Mesendoderm (in vitro differentiated cells): ENCODE data around the gene EP300.

Experiments used
- DNase-seq: peaks from one replicate; pipeline ENCODE4 v3.0.0; 2013
- H2AK5ac ChIP-seq: 2 replicates; pipeline ENCODE4 v1.6.1; 2013; ENCODE audit warnings: low read length, inconsistent platforms
- H2BK120ac ChIP-seq: 2 replicates; pipeline ENCODE4 v1.6.1; 2013; ENCODE audit warnings: low read depth, mild to moderate bottlenecking, low read length, moderate library complexity, mixed read lengths
- H2BK15ac ChIP-seq: replicated peaks from 2 replicates; pipeline ENCODE4 v1.6.1; 2013; ENCODE audit warnings: low read depth, mild to moderate bottlenecking, moderate library complexity
- H2BK5ac ChIP-seq: 2 replicates; pipeline ENCODE4 v1.6.1; 2013; ENCODE audit warnings: low read length, inconsistent platforms
- H3K18ac ChIP-seq: 2 replicates; pipeline ENCODE4 v1.6.1; 2013; ENCODE audit warnings: mild to moderate bottlenecking, low read length, mixed read lengths
- H3K23ac ChIP-seq: one replicate; pipeline ENCODE4 v1.6.1; 2013; ENCODE audit warnings: low read length
- H3K27ac ChIP-seq: 2 replicates; pipeline ENCODE4 v1.5.1; 2013; ENCODE audit warnings: low read depth, mild to moderate bottlenecking, inconsistent platforms, low read length, moderate library complexity
- H3K27me3 ChIP-seq: 2 replicates; pipeline ENCODE4 v1.6.1; 2013; ENCODE audit warnings: low read length, control low read depth, mild to moderate bottlenecking, inconsistent platforms; ENCODE audit not compliant: insufficient read depth, poor library complexity
- H3K36me3 ChIP-seq: 2 replicates; pipeline ENCODE4 v1.6.1; 2013; ENCODE audit warnings: low read length, inconsistent platforms; ENCODE audit not compliant: control insufficient read depth, insufficient read depth
- H3K4ac ChIP-seq: one replicate; pipeline ENCODE4 v1.6.1; 2013; ENCODE audit warnings: low read depth, mild to moderate bottlenecking, low read length, moderate library complexity
- H3K4me1 ChIP-seq: 2 replicates; pipeline ENCODE4 v1.6.1; 2013; ENCODE audit warnings: low read depth, low read length, inconsistent platforms; ENCODE audit not compliant: control insufficient read depth
- H3K4me2 ChIP-seq: 2 replicates; pipeline ENCODE4 v1.6.1; 2013; ENCODE audit warnings: low read length
- H3K4me3 ChIP-seq: 2 replicates; pipeline ENCODE4 v1.5.1; 2013; ENCODE audit warnings: mild to moderate bottlenecking, low read length
- H3K56ac ChIP-seq: one replicate; pipeline ENCODE4 v1.6.1; 2013; ENCODE audit warnings: low read length
- H3K79me1 ChIP-seq: 2 replicates; pipeline ENCODE4 v1.6.1; 2013; ENCODE audit warnings: low read length, inconsistent platforms
- H3K79me2 ChIP-seq: 2 replicates; pipeline ENCODE4 v1.6.1; 2013; ENCODE audit warnings: mild to moderate bottlenecking, low read length; ENCODE audit not compliant: control insufficient read depth, insufficient read depth
- H3K9ac ChIP-seq: 2 replicates; pipeline ENCODE4 v1.6.1; 2013; ENCODE audit warnings: low read length, inconsistent platforms
- H4K5ac ChIP-seq: one replicate; pipeline ENCODE4 v1.6.1; 2013; ENCODE audit warnings: low read length
- H4K8ac ChIP-seq: one replicate; pipeline ENCODE4 v1.6.1; 2013; ENCODE audit warnings: low read depth, mild to moderate bottlenecking, control low read depth, low read length, moderate library complexity
- WGBS: extraction: QIAGEN DNeasy Blood & Tissue Kit; methylation state at CpG from one replicate; pipeline ENCODE4 v1.1.7; 2013; ENCODE audit warnings: low lambda C conversion rate, missing lambda C conversion rate; ENCODE audit not compliant: insufficient coverage; ENCODE audit errors: extremely low coverage; 5-methylcytosine and 5-hydroxymethylcytosine counted together

EP300 gene

GRCh38 chr22:41117127-41117965 is 25.0 kb downstream of the EP300 start:
- H2AK5ac ChIP-seq: no peak overlapping the region
- H2BK5ac ChIP-seq: no peak overlapping the region
- no peak overlapping the region for H3K23ac ChIP-seq
- WGBS: no CpG with 5 or more reads among the region's 9 CpGs
- no peaks in the 10 kb centered on the region for H3K27me3 ChIP-seq
- H3K27ac ChIP-seq: no peak overlapping the region
- H3K4ac ChIP-seq: no peak overlapping the region
- H4K5ac ChIP-seq: no peak overlapping the region
- H2BK15ac ChIP-seq: no peak overlapping the region
- no peak overlapping the region for H3K4me3 ChIP-seq
- no peak overlapping the region for H3K18ac ChIP-seq
- H3K9ac ChIP-seq: no peak overlapping the region
- H3K4me2 ChIP-seq: no peak overlapping the region
- H3K36me3 ChIP-seq: peaks cover 6% of the 10 kb centered on the region
- peaks cover 70% of the 10 kb centered on the region for H3K79me2 ChIP-seq
- no peak overlapping the region for H2BK120ac ChIP-seq
- H4K8ac ChIP-seq: no peak overlapping the region
- peaks cover 14% of the 10 kb centered on the region for H3K79me1 ChIP-seq
- H3K4me1 ChIP-seq: no peaks in the 10 kb centered on the region
- H3K56ac ChIP-seq: no peak overlapping the region
- DNase-seq: no peak

GRCh38 chr22:41123151-41123550 is 30.8 kb downstream of the EP300 start:
- no peak overlapping the region for H2BK15ac ChIP-seq
- no peaks in the 10 kb centered on the region for H3K27me3 ChIP-seq
- H4K5ac ChIP-seq: no peak overlapping the region
- H3K27ac ChIP-seq: no peak overlapping the region
- H2BK5ac ChIP-seq: no peak overlapping the region
- peaks cover 17% of the 10 kb centered on the region for H3K79me1 ChIP-seq
- H2BK120ac ChIP-seq: no peak overlapping the region
- no peak overlapping the region for H2AK5ac ChIP-seq
- H4K8ac ChIP-seq: no peak overlapping the region
- H3K18ac ChIP-seq: no peak overlapping the region
- no peak overlapping the region for H3K4ac ChIP-seq
- H3K4me2 ChIP-seq: no peak overlapping the region
- H3K36me3 ChIP-seq: peaks cover 5% of the 10 kb centered on the region
- H3K23ac ChIP-seq: no peak overlapping the region
- no peak overlapping the region for H3K4me3 ChIP-seq
- H3K79me2 ChIP-seq: peaks cover 45% of the 10 kb centered on the region
- no peak overlapping the region for H3K9ac ChIP-seq
- no peak overlapping the region for H3K56ac ChIP-seq
- no peaks in the 10 kb centered on the region for H3K4me1 ChIP-seq
- WGBS: no CpG with 5 or more reads among the region's 2 CpGs
- no peak for DNase-seq

- no peak overlapping the region for H3K27ac ChIP-seq
- H4K8ac ChIP-seq: no peak overlapping the region
- no peaks in the 10 kb centered on the region for H3K4me1 ChIP-seq
- no peak overlapping the region for H2BK120ac ChIP-seq
- no peak overlapping the region for H3K4me2 ChIP-seq
- no peak for DNase-seq
- H2AK5ac ChIP-seq: no peak overlapping the region
- no peak overlapping the region for H3K4ac ChIP-seq
- peaks cover 14% of the 10 kb centered on the region for H3K79me1 ChIP-seq
- H3K79me2 ChIP-seq: peaks cover 40% of the 10 kb centered on the region
- H4K5ac ChIP-seq: no peak overlapping the region
- no CpG with 5 or more reads among the region's 9 CpGs for WGBS
- H3K4me3 ChIP-seq: no peak overlapping the region
- no peak overlapping the region for H3K23ac ChIP-seq
- no peak overlapping the region for H2BK15ac ChIP-seq
- H3K56ac ChIP-seq: no peak overlapping the region
- peaks cover 5% of the 10 kb centered on the region for H3K36me3 ChIP-seq
- H3K9ac ChIP-seq: no peak overlapping the region
- no peak overlapping the region for H2BK5ac ChIP-seq
- H3K27me3 ChIP-seq: no peaks in the 10 kb centered on the region
- no peak overlapping the region for H3K18ac ChIP-seq
Measured at GRCh38 chr22:41124086-41124485, 31.7 kb downstream of the EP300 start.

GRCh38 chr22:41127451-41127850 is 35.1 kb downstream of the EP300 start:
- Histone ChIP-seq H3K18ac (no peak overlapping the region), H3K27ac (no peak overlapping the region), H3K27me3 (no peaks in the 10 kb centered on the region), H3K4ac (no peak overlapping the region), H3K4me1 (no peaks in the 10 kb centered on the region), H3K4me3 (no peak overlapping the region), H2BK5ac (no peak overlapping the region), H3K79me1 (peaks cover 11% of the 10 kb centered on the region), H3K4me2 (no peak overlapping the region), H3K9ac (no peak overlapping the region), H4K5ac (no peak overlapping the region), H3K56ac (no peak overlapping the region), H3K23ac (no peak overlapping the region), H3K79me2 (peaks cover 18% of the 10 kb centered on the region), H3K36me3 (peaks cover 9% of the 10 kb centered on the region), H2AK5ac (no peak overlapping the region), H2BK15ac (no peak overlapping the region), H4K8ac (no peak overlapping the region), H2BK120ac (no peak overlapping the region)
- no peak for DNase-seq
- WGBS: no CpG with 5 or more reads among the region's 5 CpGs

- peaks cover 9% of the 10 kb centered on the region for H3K36me3 ChIP-seq
- DNase-seq: no peak
Measured at GRCh38 chr22:41128606-41129005, 36.2 kb downstream of the EP300 start.

GRCh38 chr22:41132550-41132949 is 40.2 kb downstream of the EP300 start:
- no peak for DNase-seq
- Histone ChIP-seq H3K9ac (no peak overlapping the region), H2BK15ac (no peak overlapping the region), H3K27ac (no peak overlapping the region), H3K79me1 (peaks cover 5% of the 10 kb centered on the region), H3K79me2 (peaks cover 2% of the 10 kb centered on the region), H2BK120ac (no peak overlapping the region), H2AK5ac (no peak overlapping the region), H3K18ac (no peak overlapping the region), H3K27me3 (no peaks in the 10 kb centered on the region), H3K4me2 (no peak overlapping the region), H4K8ac (no peak overlapping the region), H2BK5ac (no peak overlapping the region), H3K4me1 (no peaks in the 10 kb centered on the region), H4K5ac (no peak overlapping the region), H3K23ac (no peak overlapping the region), H3K4ac (no peak overlapping the region), H3K56ac (no peak overlapping the region), H3K4me3 (no peak overlapping the region), H3K36me3 (peaks cover 13% of the 10 kb centered on the region)
- WGBS: no CpG with 5 or more reads among the region's 2 CpGs

More at GRCh38 chr22:41128606-41129005, 36.2 kb downstream of the EP300 start:
- no peak overlapping the region for H3K9ac ChIP-seq
- WGBS: no CpG with 5 or more reads among the region's 14 CpGs
- no peak overlapping the region for H2BK120ac ChIP-seq
- H3K27me3 ChIP-seq: no peaks in the 10 kb centered on the region
- peaks cover 9% of the 10 kb centered on the region for H3K79me2 ChIP-seq
- H3K4ac ChIP-seq: no peak overlapping the region
- H4K5ac ChIP-seq: no peak overlapping the region
- no peak overlapping the region for H3K56ac ChIP-seq
- H3K18ac ChIP-seq: no peak overlapping the region
- no peak overlapping the region for H2BK5ac ChIP-seq
- H3K79me1 ChIP-seq: peaks cover 7% of the 10 kb centered on the region
- no peak overlapping the region for H3K4me2 ChIP-seq
- no peak overlapping the region for H3K27ac ChIP-seq
- no peak overlapping the region for H3K23ac ChIP-seq
- H2AK5ac ChIP-seq: no peak overlapping the region
- H4K8ac ChIP-seq: no peak overlapping the region
- H2BK15ac ChIP-seq: no peak overlapping the region
- no peaks in the 10 kb centered on the region for H3K4me1 ChIP-seq
- H3K4me3 ChIP-seq: no peak overlapping the region
